ENCODE results near the gene GNG8. TPM values are rescaled to one million over a fixed set of nuclear protein-coding genes. Genes with fewer than 3 reads are reported as not detected.

GNG8 gene
- total RNA-seq, 1 experiment from 2014 or later: not detected

DNA sequence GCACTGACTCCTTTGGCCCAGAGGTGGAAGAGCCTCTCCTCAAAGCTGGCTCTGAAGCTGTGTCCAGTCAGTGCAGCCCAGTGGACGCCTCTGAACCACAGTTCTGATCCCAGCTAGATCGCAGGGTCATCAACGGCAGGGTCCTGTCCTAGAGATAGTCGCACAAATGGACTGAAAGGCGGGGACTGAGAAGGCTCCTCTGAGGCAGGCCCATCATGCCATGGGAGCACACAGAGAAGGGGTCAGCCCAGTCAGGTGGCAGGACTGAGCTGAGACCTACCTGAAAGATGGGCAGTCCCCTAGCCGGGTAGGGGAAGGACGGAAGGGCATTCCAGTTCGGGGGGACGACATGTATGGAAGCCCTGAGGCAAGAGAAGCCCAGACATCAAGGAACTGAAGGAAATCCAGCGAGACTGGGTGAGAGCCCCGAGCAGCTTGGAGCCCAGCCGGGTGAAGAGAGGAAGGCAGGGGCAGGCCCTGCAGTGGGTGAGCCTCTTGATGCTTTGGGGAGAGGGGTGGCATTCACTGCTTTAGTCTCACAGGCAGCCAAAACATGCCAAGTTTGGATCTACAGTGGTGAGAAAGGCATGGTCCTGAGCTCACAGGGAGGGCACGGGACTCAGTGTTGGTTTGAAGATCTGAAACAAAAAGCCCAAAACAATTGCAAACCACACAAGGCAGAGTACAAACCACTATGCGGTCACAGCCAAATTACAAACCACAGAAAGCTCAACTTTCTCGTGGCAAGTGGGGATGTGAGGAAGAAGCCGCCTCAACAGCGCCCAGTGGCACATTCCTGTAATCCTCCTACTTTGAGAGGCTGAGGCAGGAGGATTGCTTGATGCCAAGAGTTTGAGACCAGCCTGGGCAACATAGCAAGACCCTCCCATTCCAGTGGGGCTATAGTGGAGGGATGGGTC lies 24.9 kb downstream of the GNG8 start:
- Histone ChIP-seq H3K27ac (ENCODE audit: low read depth, low read length) (no peak overlapping the region), H3K9ac (ENCODE audit: low read length) (no peak overlapping the region), H3K36me3 (ENCODE audit: control insufficient read depth in 1 of 2, insufficient read depth in 2 of 2, low read length in 2 of 2) (peaks cover 25 to 31% of the 10 kb centered on the region in 2 experiments), H4K20me1 (ENCODE audit: insufficient read depth) (no peaks in the 10 kb centered on the region), H2AFZ (ENCODE audit: low read depth, low read length, poor library complexity, severe bottlenecking) (no peak overlapping the region), H3K4me1 (ENCODE audit: control insufficient read depth in 1 of 2, insufficient read depth in 2 of 2, low read length in 2 of 2) (peaks cover 0 to 12% of the 10 kb centered on the region in 2 experiments; a peak in 3 of 4 replicates), H3K27me3 (ENCODE audit: insufficient read depth, low read length) (no peaks in the 10 kb centered on the region), H3K9me3 (ENCODE audit: control insufficient read depth in 1 of 2, insufficient read depth in 1 of 2, low read depth in 1 of 2, low read length in 2 of 2) (no peaks in the 10 kb centered on the region), H3K9me2 (ENCODE audit: insufficient read depth) (no peaks in the 10 kb centered on the region), H3K79me2 (ENCODE audit: insufficient read depth, low read length) (peaks cover 14% of the 10 kb centered on the region; the same call in 1 of the 2 replicates), H3K4me2 (ENCODE audit: low read length) (no peak overlapping the region), H3K4me3 (replicated peaks in 1 of 2; ENCODE audit: low read depth in 1 of 2, low read length in 2 of 2) (no peak overlapping the region)
- TF ChIP-seq POLR2AphosphoS5 (IDR thresholded peaks at IDR 0.05; ENCODE audit: low read depth, low read length): peak; percentile 30; the same call in 1 of the 2 replicates
- TF ChIP-seq RAD21 (IDR thresholded peaks at IDR 0.05; ENCODE audit: low read depth): no peak
- TF ChIP-seq POLR2A (IDR thresholded peaks at IDR 0.05; ENCODE audit: borderline replicate concordance, extremely low read depth, insufficient read depth, insufficient read length): no peak
- TF ChIP-seq, protein P1, sequence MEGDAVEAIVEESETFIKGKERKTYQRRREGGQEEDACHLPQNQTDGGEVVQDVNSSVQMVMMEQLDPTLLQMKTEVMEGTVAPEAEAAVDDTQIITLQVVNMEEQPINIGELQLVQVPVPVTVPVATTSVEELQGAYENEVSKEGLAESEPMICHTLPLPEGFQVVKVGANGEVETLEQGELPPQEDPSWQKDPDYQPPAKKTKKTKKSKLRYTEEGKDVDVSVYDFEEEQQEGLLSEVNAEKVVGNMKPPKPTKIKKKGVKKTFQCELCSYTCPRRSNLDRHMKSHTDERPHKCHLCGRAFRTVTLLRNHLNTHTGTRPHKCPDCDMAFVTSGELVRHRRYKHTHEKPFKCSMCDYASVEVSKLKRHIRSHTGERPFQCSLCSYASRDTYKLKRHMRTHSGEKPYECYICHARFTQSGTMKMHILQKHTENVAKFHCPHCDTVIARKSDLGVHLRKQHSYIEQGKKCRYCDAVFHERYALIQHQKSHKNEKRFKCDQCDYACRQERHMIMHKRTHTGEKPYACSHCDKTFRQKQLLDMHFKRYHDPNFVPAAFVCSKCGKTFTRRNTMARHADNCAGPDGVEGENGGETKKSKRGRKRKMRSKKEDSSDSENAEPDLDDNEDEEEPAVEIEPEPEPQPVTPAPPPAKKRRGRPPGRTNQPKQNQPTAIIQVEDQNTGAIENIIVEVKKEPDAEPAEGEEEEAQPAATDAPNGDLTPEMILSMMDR (IDR thresholded peaks at IDR 0.05 in 2 of 3, conservative IDR thresholded peaks at IDR 0.05 in 1 of 3; ENCODE audit: borderline replicate concordance in 1 of 3, insufficient read depth in 1 of 3, low read depth in 2 of 3, low read length in 2 of 3): no peak
- ChIA-PET RAD21 (ENCODE audit: low non-redundant PET in 1 of 2, low total read pairs in 2 of 2, uncharacterized antibody in 2 of 2, unreplicated experiment in 2 of 2) (no interaction called here), POLR2A (interaction anchor here (1.3 to 1.4 kb wide), 2 partner anchors 10 to 50 kb away, joined by 3 to 8 read pairs; partner anchors contain the start of genes CALM3 and DACT3), CTCF (interaction anchor here (1.3 to 7.7 kb wide), 2 partner anchors 52 to 81 kb away, joined by 3 to 217 read pairs; partner anchors contain the start of gene DACT3)
- no peak for DNase-seq (ENCODE audit: low read depth, low spot score)
- intact Hi-C loops (cut with micrococcal nuclease): loop anchor here (10.0 kb wide), 1 partner anchor 114 kb away; no protein-coding TSS in a partner anchor
- no TSS peak for BruUV-seq (replicated peaks)
- ATAC-seq: no peak

Measured in HCT116 (cell line).